Endodermal cell (in vitro differentiated cells): ENCODE measurements around the gene CNTN1. TPM values are rescaled to one million over a fixed set of nuclear protein-coding genes. Genes with fewer than 3 reads are reported as not detected.

ENCODE experiments used
- DNase-seq: peaks from one replicate; pipeline ENCODE4 v3.0.0-alpha.2; 2017
- H3K27ac ChIP-seq: 2 replicates; pipeline ENCODE4 v1.5.1; 2013; ENCODE audit warnings: mild to moderate bottlenecking, low read depth, low read length, moderate library complexity
- H3K27me3 ChIP-seq: 2 replicates; pipeline ENCODE4 v1.6.1; 2013; ENCODE audit warnings: mild to moderate bottlenecking, low read length, moderate library complexity; ENCODE audit not compliant: insufficient read depth, control insufficient read depth, poor library complexity, severe bottlenecking
- H3K36me3 ChIP-seq: 2 replicates; pipeline ENCODE4 v1.7.0; 2013; ENCODE audit warnings: mild to moderate bottlenecking, low read length, moderate library complexity; ENCODE audit not compliant: control insufficient read depth, insufficient read depth
- H3K4me1 ChIP-seq: one replicate; pipeline ENCODE4 v1.7.0; 2013; ENCODE audit warnings: low read length; ENCODE audit not compliant: control insufficient read depth, insufficient read depth
- H3K4me3 ChIP-seq: 2 replicates; pipeline ENCODE4 v1.5.1; 2013; ENCODE audit warnings: mild to moderate bottlenecking, low read length, moderate library complexity
- H3K9ac ChIP-seq: 2 replicates; pipeline ENCODE4 v1.6.1; 2013; ENCODE audit warnings: mild to moderate bottlenecking, low read length, moderate library complexity; ENCODE audit not compliant: poor library complexity, severe bottlenecking; ENCODE audit errors: extremely low read depth
- H3K9me3 ChIP-seq: 2 replicates; pipeline ENCODE4 v1.6.1; 2013; ENCODE audit warnings: mild to moderate bottlenecking, low read length, moderate library complexity; ENCODE audit not compliant: control insufficient read depth
- H3K27ac Mint-ChIP-seq: 2 replicates; pipeline ENCODE4 v1.8.0; 2020; ENCODE audit warnings: mixed read lengths
- H3K27me3 Mint-ChIP-seq: 2 replicates; pipeline ENCODE4 v1.8.0; 2021; ENCODE audit warnings: mild to moderate bottlenecking, mixed read lengths; ENCODE audit not compliant: insufficient read depth
- H3K36me3 Mint-ChIP-seq: 2 replicates; pipeline ENCODE4 v1.8.0; 2020; ENCODE audit warnings: low read depth, mixed read lengths
- H3K4me1 Mint-ChIP-seq: 2 replicates; pipeline ENCODE4 v1.8.0; 2020; ENCODE audit warnings: mixed read lengths
- H3K4me3 Mint-ChIP-seq: 2 replicates; pipeline ENCODE4 v1.8.0; 2020; ENCODE audit warnings: mild to moderate bottlenecking, moderate library complexity, mixed read lengths
- H3K9me3 Mint-ChIP-seq: 2 replicates; pipeline ENCODE4 v1.8.0; 2020; ENCODE audit warnings: mild to moderate bottlenecking, mixed read lengths
- WGBS, 2 experiments: methylation state at CpG; one replicate each; pipeline versions ENCODE4 v1.1.5 to v1.1.7; 2013; ENCODE audit warnings: missing lambda C conversion rate in 2 of 2, mixed read lengths in 1 of 2; ENCODE audit not compliant: insufficient coverage in 1 of 2, insufficient read length in 1 of 2; 5-methylcytosine and 5-hydroxymethylcytosine counted together
- total RNA-seq, 2 donors: library from RNA; stranded (reverse); fragmentation: NEBNext Ultra II Directional in 1 of 2; extraction: Animal tissue kit (Norgen Biotek cat#: 25700) in 1 of 2; gene quantifications; 2 replicates in 1 of 2; 3 replicates in 1 of 2; pipeline ENCODE4 v1.2.1, GENCODE V29; 2021
- TF ChIP-seq, protein P1 (sequence below): fragments of 200-600 bp; sonication (generic); conservative IDR thresholded peaks from 2 replicates; pipeline ENCODE4 v1.5.0; 2021; ENCODE audit warnings: antibody characterized with exemption, mild to moderate bottlenecking

The CNTN1 gene
- total RNA-seq, 2 donors from 2014 or later, result 8.4 to 8.6 TPM

DNA sequence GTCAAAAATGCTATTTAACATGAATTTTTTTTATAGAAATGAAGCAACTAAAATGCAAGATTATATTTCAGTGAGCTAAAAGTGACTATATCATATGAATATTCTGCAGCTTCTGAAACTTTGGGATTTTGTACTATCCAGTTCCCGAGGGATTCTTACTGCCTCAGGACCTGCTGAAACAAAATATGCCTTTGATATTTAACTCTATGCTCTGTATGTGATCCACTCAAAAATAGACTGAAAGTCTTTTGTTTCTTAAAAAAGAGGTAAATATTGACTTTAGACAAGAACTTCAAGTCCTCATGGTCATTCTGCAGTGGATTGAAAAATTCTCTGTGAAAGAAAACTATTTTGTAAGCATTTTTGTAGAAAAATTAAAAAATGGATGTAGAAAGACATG lies 22.4 kb downstream of the CNTN1 start:
- Mint-ChIP-seq H3K27me3 (no peaks in the 10 kb centered on the region), H3K4me1 (peaks cover 7% of the 10 kb centered on the region), H3K9me3 (no peaks in the 10 kb centered on the region), H3K27ac (no peak overlapping the region), H3K4me3 (no peak overlapping the region), H3K36me3 (no peaks in the 10 kb centered on the region)
- WGBS, 2 experiments, result 33 to 40% methylated on average over 1 of the region's 1 CpG
- no peak overlapping the region for H3K9ac ChIP-seq
- no peak overlapping the region for H3K27ac ChIP-seq
- no peak for DNase-seq
- TF ChIP-seq, protein P1, sequence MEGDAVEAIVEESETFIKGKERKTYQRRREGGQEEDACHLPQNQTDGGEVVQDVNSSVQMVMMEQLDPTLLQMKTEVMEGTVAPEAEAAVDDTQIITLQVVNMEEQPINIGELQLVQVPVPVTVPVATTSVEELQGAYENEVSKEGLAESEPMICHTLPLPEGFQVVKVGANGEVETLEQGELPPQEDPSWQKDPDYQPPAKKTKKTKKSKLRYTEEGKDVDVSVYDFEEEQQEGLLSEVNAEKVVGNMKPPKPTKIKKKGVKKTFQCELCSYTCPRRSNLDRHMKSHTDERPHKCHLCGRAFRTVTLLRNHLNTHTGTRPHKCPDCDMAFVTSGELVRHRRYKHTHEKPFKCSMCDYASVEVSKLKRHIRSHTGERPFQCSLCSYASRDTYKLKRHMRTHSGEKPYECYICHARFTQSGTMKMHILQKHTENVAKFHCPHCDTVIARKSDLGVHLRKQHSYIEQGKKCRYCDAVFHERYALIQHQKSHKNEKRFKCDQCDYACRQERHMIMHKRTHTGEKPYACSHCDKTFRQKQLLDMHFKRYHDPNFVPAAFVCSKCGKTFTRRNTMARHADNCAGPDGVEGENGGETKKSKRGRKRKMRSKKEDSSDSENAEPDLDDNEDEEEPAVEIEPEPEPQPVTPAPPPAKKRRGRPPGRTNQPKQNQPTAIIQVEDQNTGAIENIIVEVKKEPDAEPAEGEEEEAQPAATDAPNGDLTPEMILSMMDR, result no peak
- no peaks in the 10 kb centered on the region for H3K27me3 ChIP-seq
- no peaks in the 10 kb centered on the region for H3K4me1 ChIP-seq
- H3K4me3 ChIP-seq, result no peak overlapping the region
- no peaks in the 10 kb centered on the region for H3K36me3 ChIP-seq
- no peaks in the 10 kb centered on the region for H3K9me3 ChIP-seq

- Histone ChIP-seq H3K27ac (no peak overlapping the region), H3K9me3 (no peaks in the 10 kb centered on the region), H3K9ac (no peak overlapping the region), H3K4me1 (no peaks in the 10 kb centered on the region), H3K36me3 (no peaks in the 10 kb centered on the region), H3K27me3 (no peaks in the 10 kb centered on the region), H3K4me3 (no peak overlapping the region)
- Mint-ChIP-seq H3K4me1 (peaks cover 7% of the 10 kb centered on the region), H3K4me3 (no peak overlapping the region), H3K27me3 (no peaks in the 10 kb centered on the region), H3K36me3 (no peaks in the 10 kb centered on the region), H3K27ac (no peak overlapping the region), H3K9me3 (no peaks in the 10 kb centered on the region)
- TF ChIP-seq, protein P1, result no peak
- no peak for DNase-seq
These were observed 23.8 kb downstream of the CNTN1 start for GRCh38 chr12:40716037-40716436.

GRCh38 chr12:40717576-40717975 lies 25.3 kb downstream of the CNTN1 start:
- Histone ChIP-seq H3K4me1 (no peaks in the 10 kb centered on the region), H3K27me3 (no peaks in the 10 kb centered on the region), H3K9ac (no peak overlapping the region), H3K9me3 (no peaks in the 10 kb centered on the region), H3K4me3 (no peak overlapping the region), H3K36me3 (no peaks in the 10 kb centered on the region), H3K27ac (no peak overlapping the region)
- 86 to 100% methylated on average over 1 of the region's 1 CpG for WGBS, 2 experiments
- Mint-ChIP-seq H3K4me3 (no peak overlapping the region), H3K27me3 (no peaks in the 10 kb centered on the region), H3K36me3 (no peaks in the 10 kb centered on the region), H3K9me3 (no peaks in the 10 kb centered on the region), H3K27ac (no peak overlapping the region), H3K4me1 (no peaks in the 10 kb centered on the region)
- no peak for DNase-seq
- TF ChIP-seq, protein P1, result peak; percentile 29
